ENCODE measurements around the gene KIRREL3.

KIRREL3 gene

DNA sequence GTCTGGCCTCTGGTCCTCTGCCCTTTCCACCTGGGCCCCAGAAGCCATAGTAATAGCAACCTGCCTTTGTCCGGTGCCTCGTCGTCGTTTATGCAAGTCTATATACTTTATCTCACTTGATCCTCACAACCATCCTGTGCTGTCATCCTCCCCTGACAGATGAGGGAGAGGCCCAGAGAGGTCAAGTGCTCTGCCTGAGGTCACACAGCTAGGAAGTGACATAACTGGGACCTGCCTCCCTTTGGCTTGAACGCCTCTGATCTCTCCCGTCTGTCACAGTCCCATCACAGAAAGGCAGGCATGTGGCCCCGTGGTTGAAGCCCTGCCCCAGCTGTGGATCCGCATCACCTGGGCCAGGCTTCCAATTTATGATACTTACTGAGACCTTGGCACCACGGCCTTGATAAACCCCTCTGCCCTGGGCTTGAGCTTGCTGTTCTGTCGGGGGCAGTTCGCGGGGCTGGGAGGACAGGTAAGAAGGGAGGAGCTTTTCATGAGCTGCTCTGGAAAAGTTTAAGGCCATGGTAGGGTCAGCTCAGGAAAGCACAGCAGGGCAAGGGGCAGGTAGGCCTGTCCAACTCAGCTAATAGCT is 398.1 kb downstream of the KIRREL3 start:
- DNase-seq (ENCODE audit: low read depth, low spot score), result no peak
- Histone ChIP-seq H3K4me3 (no peak overlapping the region), H3K27ac (no peak overlapping the region), H3K9me3 (ENCODE audit: low read depth, low read length) (no peaks in the 10 kb centered on the region), H3K9ac (ENCODE audit: insufficient read length) (no peak overlapping the region), H3K36me3 (ENCODE audit: insufficient read depth, low read length) (no peaks in the 10 kb centered on the region)
- TF ChIP-seq FOXP2 (optimal IDR thresholded peaks at IDR 0.05; ENCODE audit: control extremely low read depth, extremely low read length, insufficient read depth) (no peak), EZH2 (IDR thresholded peaks at IDR 0.05) (no peak), POLR2AphosphoS5 (IDR thresholded peaks at IDR 0.05; ENCODE audit: borderline replicate concordance, low read depth, low read length) (no peak)

DNA sequence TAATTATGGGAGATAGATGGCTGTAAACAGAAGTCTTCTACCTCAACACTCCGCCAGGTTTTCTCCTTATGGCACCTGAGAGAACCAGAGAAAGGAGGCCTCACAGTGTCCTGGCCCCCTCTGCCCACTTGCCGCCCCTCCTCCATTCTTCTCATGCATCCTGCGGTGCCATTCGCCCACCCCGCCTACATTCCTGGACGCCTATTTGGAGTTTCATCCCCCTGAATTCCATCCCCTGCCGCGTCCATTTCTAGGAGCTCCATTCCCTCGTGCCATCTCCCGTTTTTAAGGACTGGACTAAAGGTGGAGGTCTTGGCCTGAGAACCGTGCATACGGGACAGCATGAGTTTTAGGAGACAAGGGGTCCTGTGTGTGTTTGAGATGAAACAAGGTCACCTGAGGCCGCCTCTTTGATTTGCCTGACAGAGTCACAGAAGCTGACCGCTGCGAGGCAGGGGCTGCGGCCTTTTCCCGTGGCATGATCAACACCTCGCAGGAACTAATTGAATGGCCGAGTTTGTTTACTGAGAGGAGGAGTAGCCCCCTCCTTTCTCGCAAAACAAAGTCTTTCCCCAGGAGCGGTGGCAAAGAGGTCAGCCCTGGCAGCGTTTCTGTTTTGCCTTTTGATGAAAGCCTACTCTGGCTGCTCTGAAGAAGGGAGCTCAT is 398.9 kb downstream of the KIRREL3 start:
- DNase-seq (ENCODE audit: low read depth, low spot score), result no peak
- H3K9me3 ChIP-seq (ENCODE audit: low read depth, low read length), result no peaks in the 10 kb centered on the region
- TF ChIP-seq FOXP2 (optimal IDR thresholded peaks at IDR 0.05; ENCODE audit: control extremely low read depth, extremely low read length, insufficient read depth) (no peak), EZH2 (IDR thresholded peaks at IDR 0.05) (no peak), POLR2AphosphoS5 (IDR thresholded peaks at IDR 0.05; ENCODE audit: borderline replicate concordance, low read depth, low read length) (no peak)

DNA sequence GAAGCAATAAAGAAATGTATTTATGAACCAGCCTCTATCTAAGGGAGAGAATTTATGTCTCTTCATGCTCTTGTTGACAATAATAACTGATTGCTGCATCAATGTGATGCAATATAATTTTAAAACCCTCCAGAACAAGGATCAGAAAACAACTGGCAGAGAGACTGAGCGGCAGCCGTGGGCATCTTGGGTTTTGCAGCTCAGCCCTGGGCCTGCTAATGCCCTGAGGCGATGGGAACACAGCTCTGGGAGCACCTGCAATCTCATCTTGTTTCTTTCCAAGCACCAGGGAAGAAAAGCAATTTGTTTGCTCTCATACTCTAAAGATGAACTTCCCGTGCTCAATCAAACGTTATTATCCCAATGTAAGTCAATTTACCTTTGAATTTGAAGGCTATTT is 399.4 kb downstream of the KIRREL3 start:
- DNase-seq (ENCODE audit: low read depth, low spot score), result no peak
- Histone ChIP-seq H3K9me3 (ENCODE audit: low read depth, low read length) (no peaks in the 10 kb centered on the region), H3K36me3 (ENCODE audit: insufficient read depth, low read length) (no peaks in the 10 kb centered on the region), H3K4me3 (no peak overlapping the region), H3K9ac (ENCODE audit: insufficient read length) (no peak overlapping the region), H3K27ac (no peak overlapping the region)
- TF ChIP-seq POLR2AphosphoS5 (IDR thresholded peaks at IDR 0.05; ENCODE audit: borderline replicate concordance, low read depth, low read length) (no peak), EZH2 (IDR thresholded peaks at IDR 0.05) (no peak), FOXP2 (optimal IDR thresholded peaks at IDR 0.05; ENCODE audit: control extremely low read depth, extremely low read length, insufficient read depth) (no peak)

More for the DNA sequence above, 398.9 kb downstream of the KIRREL3 start:
- Histone ChIP-seq H3K27ac (no peak overlapping the region), H3K9ac (ENCODE audit: insufficient read length) (no peak overlapping the region), H3K36me3 (ENCODE audit: insufficient read depth, low read length) (no peaks in the 10 kb centered on the region), H3K4me3 (no peak overlapping the region)

DNA sequence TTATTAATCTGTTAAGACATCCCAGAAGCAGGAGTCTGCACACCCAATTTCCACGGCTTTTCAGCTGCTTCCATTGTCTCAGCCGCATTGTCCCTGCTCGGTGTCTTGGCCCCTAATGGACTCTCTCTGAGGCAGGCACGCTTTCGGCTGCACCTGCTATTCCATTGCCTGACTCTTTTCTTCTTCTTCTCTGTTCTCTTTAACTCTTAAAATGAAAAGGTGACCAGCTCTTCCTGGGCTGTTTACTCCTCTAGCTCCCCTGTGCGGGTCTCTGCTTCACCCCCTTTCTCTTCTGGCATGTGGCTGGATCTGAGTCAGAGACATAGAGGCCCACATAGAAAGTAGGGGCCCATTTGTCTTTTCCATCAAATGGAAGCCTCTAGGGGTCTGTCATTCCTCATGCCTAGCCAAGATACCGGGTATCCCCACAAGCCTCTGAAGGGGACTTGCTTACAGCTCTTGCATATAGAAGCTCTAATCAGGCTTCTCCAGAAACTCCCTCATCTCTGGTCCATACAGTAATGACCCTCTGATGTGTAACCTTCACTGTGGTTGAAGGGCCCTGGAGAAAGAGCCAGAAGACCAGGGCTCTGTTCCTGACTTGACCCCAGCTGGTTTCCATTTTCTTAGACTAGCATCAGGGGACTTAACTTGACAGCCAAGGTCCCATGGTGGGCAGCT is 401.2 kb downstream of the KIRREL3 start:
- Histone ChIP-seq H3K36me3 (ENCODE audit: insufficient read depth, low read length) (no peaks in the 10 kb centered on the region), H3K9ac (ENCODE audit: insufficient read length) (no peak overlapping the region), H3K27ac (no peak overlapping the region), H3K4me3 (no peak overlapping the region), H3K9me3 (ENCODE audit: low read depth, low read length) (no peaks in the 10 kb centered on the region)
- TF ChIP-seq EZH2 (IDR thresholded peaks at IDR 0.05), result no peak
- TF ChIP-seq POLR2AphosphoS5 (IDR thresholded peaks at IDR 0.05; ENCODE audit: borderline replicate concordance, low read depth, low read length), result no peak
- TF ChIP-seq FOXP2 (optimal IDR thresholded peaks at IDR 0.05; ENCODE audit: control extremely low read depth, extremely low read length, insufficient read depth), result no peak
- DNase-seq (ENCODE audit: low read depth, low spot score), result no peak

DNA sequence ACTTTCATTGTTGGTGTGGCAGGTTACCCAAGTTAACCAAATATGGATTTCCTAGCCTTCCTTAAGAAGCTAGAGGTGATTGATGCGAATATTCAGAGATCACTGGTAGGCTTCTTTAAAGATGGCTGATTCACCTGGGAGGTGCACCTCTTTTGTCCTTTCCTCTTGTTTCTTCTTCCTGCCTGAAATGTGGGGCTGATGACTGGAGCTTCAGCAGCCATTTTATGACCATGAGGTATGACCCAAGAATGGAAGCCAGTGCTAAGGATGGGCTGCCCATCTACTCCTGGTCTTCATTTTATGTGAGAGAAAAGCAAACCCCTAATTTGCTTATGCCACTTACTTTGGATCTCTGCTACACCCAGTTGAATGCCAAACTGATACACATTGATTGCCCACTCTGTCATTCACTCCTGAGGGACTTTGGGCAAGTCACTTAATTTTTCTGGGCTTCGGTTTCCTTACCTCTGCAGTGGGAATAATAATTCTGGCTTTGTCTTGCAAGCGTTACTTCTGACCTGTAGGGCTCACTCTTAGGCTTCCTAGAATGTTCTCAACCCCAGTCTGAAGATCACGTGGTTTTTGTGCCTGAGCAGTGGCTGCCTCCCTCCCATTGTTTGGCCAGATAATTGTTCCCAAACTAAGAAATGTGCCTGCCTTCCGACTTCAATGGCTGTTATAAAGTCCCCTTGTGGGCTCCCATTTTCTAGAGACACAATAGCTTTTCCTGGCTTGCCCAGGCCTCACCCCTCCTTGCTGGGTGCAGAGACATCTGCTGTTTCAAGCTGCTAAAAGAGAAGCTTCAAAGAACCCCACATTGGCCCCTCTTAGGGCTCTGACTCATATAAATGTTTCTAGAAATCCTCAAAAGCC is 402.0 kb downstream of the KIRREL3 start:
- no peak overlapping the region for H3K9ac ChIP-seq (ENCODE audit: insufficient read length)
- no peak for DNase-seq (ENCODE audit: low read depth, low spot score)
- no peaks in the 10 kb centered on the region for H3K36me3 ChIP-seq (ENCODE audit: insufficient read depth, low read length)
- TF ChIP-seq FOXP2 (optimal IDR thresholded peaks at IDR 0.05; ENCODE audit: control extremely low read depth, extremely low read length, insufficient read depth) (no peak), EZH2 (IDR thresholded peaks at IDR 0.05) (no peak), POLR2AphosphoS5 (IDR thresholded peaks at IDR 0.05; ENCODE audit: borderline replicate concordance, low read depth, low read length) (no peak)
- H3K27ac ChIP-seq, result no peak overlapping the region
- no peak overlapping the region for H3K4me3 ChIP-seq
- H3K9me3 ChIP-seq (ENCODE audit: low read depth, low read length), result no peaks in the 10 kb centered on the region

DNA sequence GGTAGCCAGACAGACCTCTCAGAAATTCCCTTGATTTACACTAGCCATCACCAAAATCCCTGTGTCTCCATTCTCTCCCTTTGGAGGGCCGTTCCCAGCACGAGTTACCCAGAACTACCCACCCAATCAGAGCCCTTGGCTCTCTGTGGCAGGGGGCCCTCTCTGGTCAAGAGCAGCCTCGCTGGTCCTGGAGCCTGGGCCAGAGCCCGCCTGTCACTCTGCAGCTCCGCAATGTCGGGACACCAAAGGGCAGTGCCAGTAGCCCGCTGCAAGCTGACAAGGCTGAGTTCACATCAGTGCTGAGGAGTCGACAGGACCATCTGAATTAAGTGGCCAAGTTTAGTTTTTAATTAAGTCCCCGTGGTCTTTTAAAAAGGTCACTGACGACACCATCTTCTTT is 403.5 kb downstream of the KIRREL3 start:
- no peak overlapping the region for H3K9ac ChIP-seq (ENCODE audit: insufficient read length)
- H3K27ac ChIP-seq, result no peak overlapping the region
- TF ChIP-seq EZH2 (IDR thresholded peaks at IDR 0.05) (no peak), FOXP2 (optimal IDR thresholded peaks at IDR 0.05; ENCODE audit: control extremely low read depth, extremely low read length, insufficient read depth) (no peak), POLR2AphosphoS5 (IDR thresholded peaks at IDR 0.05; ENCODE audit: borderline replicate concordance, low read depth, low read length) (no peak)
- H3K36me3 ChIP-seq (ENCODE audit: insufficient read depth, low read length), result no peaks in the 10 kb centered on the region
- H3K9me3 ChIP-seq (ENCODE audit: low read depth, low read length), result no peaks in the 10 kb centered on the region
- no peak overlapping the region for H3K4me3 ChIP-seq
- DNase-seq (ENCODE audit: low read depth, low spot score), result no peak

DNA sequence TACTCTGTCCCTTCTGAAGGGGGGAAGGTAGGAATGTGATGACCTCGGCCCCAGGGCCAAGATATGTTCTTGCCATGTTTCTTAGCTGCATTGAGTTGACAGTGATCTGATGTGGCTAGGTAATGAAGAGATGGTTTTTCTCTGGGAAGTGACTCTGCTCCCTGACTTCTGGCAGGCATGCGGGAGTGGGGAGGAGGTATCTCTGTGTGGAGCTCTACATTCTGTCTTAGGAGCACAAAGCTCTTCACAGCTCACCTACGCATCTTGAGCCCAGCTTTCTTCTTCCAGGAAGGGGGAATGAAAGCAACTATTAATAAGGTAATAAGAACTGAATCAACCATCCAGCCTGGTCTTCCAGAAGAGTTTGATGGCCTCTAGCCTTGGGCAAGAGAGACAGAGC is 404.1 kb downstream of the KIRREL3 start:
- no peak overlapping the region for H3K4me3 ChIP-seq
- TF ChIP-seq EZH2 (IDR thresholded peaks at IDR 0.05) (no peak), FOXP2 (optimal IDR thresholded peaks at IDR 0.05; ENCODE audit: control extremely low read depth, extremely low read length, insufficient read depth) (no peak), POLR2AphosphoS5 (IDR thresholded peaks at IDR 0.05; ENCODE audit: borderline replicate concordance, low read depth, low read length) (no peak)
- no peaks in the 10 kb centered on the region for H3K9me3 ChIP-seq (ENCODE audit: low read depth, low read length)
- H3K27ac ChIP-seq, result no peak overlapping the region
- no peak overlapping the region for H3K9ac ChIP-seq (ENCODE audit: insufficient read length)
- H3K36me3 ChIP-seq (ENCODE audit: insufficient read depth, low read length), result no peaks in the 10 kb centered on the region
- no peak for DNase-seq (ENCODE audit: low read depth, low spot score)

DNA sequence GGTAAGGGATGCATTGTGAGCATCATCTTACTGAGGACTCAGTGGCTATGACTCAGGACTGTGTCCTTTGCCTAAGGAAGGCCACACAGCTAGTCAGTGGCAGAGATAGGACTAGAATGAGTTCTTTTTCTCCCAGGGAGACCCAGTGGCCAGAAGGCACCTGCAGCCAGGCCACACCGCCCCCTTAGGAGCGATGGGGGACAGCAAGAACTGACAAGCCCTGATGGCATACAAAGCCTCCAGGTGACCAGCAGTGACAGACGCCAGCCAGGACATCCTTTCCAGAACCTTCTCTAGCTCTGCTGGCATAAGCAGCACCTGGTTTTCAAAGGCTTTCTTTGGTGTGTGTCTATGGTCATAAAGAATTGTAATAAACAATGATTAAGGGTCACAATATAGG is 405.0 kb downstream of the KIRREL3 start:
- TF ChIP-seq EZH2 (IDR thresholded peaks at IDR 0.05) (no peak), POLR2AphosphoS5 (IDR thresholded peaks at IDR 0.05; ENCODE audit: borderline replicate concordance, low read depth, low read length) (no peak), FOXP2 (optimal IDR thresholded peaks at IDR 0.05; ENCODE audit: control extremely low read depth, extremely low read length, insufficient read depth) (no peak)
- H3K4me3 ChIP-seq, result no peak overlapping the region

More for the DNA sequence above, 405.0 kb downstream of the KIRREL3 start:
- Histone ChIP-seq H3K9ac (ENCODE audit: insufficient read length) (no peak overlapping the region), H3K36me3 (ENCODE audit: insufficient read depth, low read length) (no peaks in the 10 kb centered on the region), H3K27ac (no peak overlapping the region), H3K9me3 (ENCODE audit: low read depth, low read length) (no peaks in the 10 kb centered on the region)
- no peak for DNase-seq (ENCODE audit: low read depth, low spot score)

Measured in SK-N-MC (cell line).